H1 (cell line): ENCODE data around the gene SPATA13. TPM values are rescaled to one million over a fixed set of nuclear protein-coding genes. Genes with fewer than 3 reads are reported as not detected.
A peak's percentile ranks its signal among the peaks of the same experiment; 100 is the strongest.

Experiments
- CTCF ChIA-PET: fragments of 300-600 bp; sonication (Branson Sonifier 250); formaldehyde crosslinking; loops from one replicate; lab custom pipeline; 2021; ENCODE audit not compliant: partially characterized antibody; lab: Charles Lee
- POLR2A ChIA-PET: fragments of 300-600 bp; sonication (Branson Sonifier 250); formaldehyde crosslinking; loops from one replicate; lab custom pipeline; 2021; ENCODE audit warnings: inconsistent platforms; ENCODE audit not compliant: partially characterized antibody; lab: Charles Lee
- DNase-seq, 2 experiments: peaks; one replicate each; pipeline versions ENCODE4 v3.0.0 to v3.0.0-alpha.2; 2010 to 2022; ENCODE audit warnings: low spot score in 2 of 2, low read depth in 1 of 2, mixed read lengths in 1 of 2
- FAIRE-seq: peaks from 2 replicates; lab custom pipeline; 2011; peaks lifted over from hg19 to GRCh38; lab: Jason Lieb, UNC
- H2AFZ ChIP-seq: 2 replicates; pipeline ENCODE4 v1.8.1; 2012; ENCODE audit warnings: low read length, inconsistent platforms
- H2AK5ac ChIP-seq: 2 replicates; pipeline ENCODE4 v1.6.1; 2013; ENCODE audit warnings: low read depth, low read length
- H2BK120ac ChIP-seq: replicated peaks from 2 replicates; pipeline ENCODE3; 2013; ENCODE audit warnings: low read depth, low read length, inconsistent platforms
- H2BK12ac ChIP-seq: 2 replicates; pipeline ENCODE4 v1.6.1; 2013; ENCODE audit warnings: low read depth, low read length
- H2BK15ac ChIP-seq: 2 replicates; pipeline ENCODE4 v1.6.1; 2013; ENCODE audit warnings: low read length
- H2BK20ac ChIP-seq: 2 replicates; pipeline ENCODE4 v1.6.1; 2013; ENCODE audit warnings: low read length
- H2BK5ac ChIP-seq: 2 replicates; pipeline ENCODE4 v1.6.1; 2013; ENCODE audit warnings: low read depth, low read length
- H3K14ac ChIP-seq: 2 replicates; pipeline ENCODE4 v1.6.1; 2013; ENCODE audit warnings: inconsistent platforms; ENCODE audit not compliant: insufficient read length
- H3K18ac ChIP-seq: 2 replicates; pipeline ENCODE4 v1.6.1; 2013; ENCODE audit warnings: low read length; ENCODE audit errors: extremely low read depth
- H3K23ac ChIP-seq: 2 replicates; pipeline ENCODE4 v1.6.1; 2013; ENCODE audit warnings: inconsistent platforms; ENCODE audit not compliant: insufficient read length
- H3K23me2 ChIP-seq: 2 replicates; pipeline ENCODE4 v1.6.1; 2013; ENCODE audit warnings: low read depth, low read length
- H3K27ac ChIP-seq: 2 replicates; pipeline ENCODE4 v1.6.1; 2011; ENCODE audit warnings: low read depth, low read length, inconsistent platforms
- H3K27me3 ChIP-seq, 4 experiments: replicated peaks in 1 of 4; 1 replicate in 1 of 4; 2 replicates in 3 of 4; pipeline versions ENCODE4 v1.6.1 to v1.8.1; 2011 to 2013; ENCODE audit warnings: low read length in 3 of 4, mild to moderate bottlenecking in 3 of 4, inconsistent platforms in 2 of 4, mixed read lengths in 2 of 4, moderate library complexity in 1 of 4; ENCODE audit not compliant: control insufficient read depth in 3 of 4, insufficient read depth in 3 of 4; ENCODE audit errors: extremely low read depth in 1 of 4
- H3K36me3 ChIP-seq, 4 experiments: 2 replicates each; pipeline versions ENCODE4 v1.6.1 to v1.8.1; 2011 to 2013; ENCODE audit warnings: mild to moderate bottlenecking in 4 of 4, low read length in 3 of 4, moderate library complexity in 2 of 4, control low read depth in 1 of 4, inconsistent platforms in 1 of 4; ENCODE audit not compliant: insufficient read depth in 4 of 4, control insufficient read depth in 2 of 4
- H3K4ac ChIP-seq: replicated peaks from 2 replicates; pipeline ENCODE3; 2013; ENCODE audit warnings: low read length, low read depth, mixed read lengths, inconsistent platforms; ENCODE audit not compliant: insufficient read length
- H3K4me1 ChIP-seq, 4 experiments: replicated peaks in 1 of 4; 1 replicate in 1 of 4; 2 replicates in 3 of 4; pipeline versions ENCODE4 v1.6.1 to v1.8.1; 2011 to 2013; ENCODE audit warnings: low read length in 3 of 4, inconsistent platforms in 2 of 4, mixed read lengths in 1 of 4; ENCODE audit not compliant: insufficient read depth in 4 of 4, control insufficient read depth in 3 of 4
- H3K4me2 ChIP-seq, 2 experiments: 2 replicates each; pipeline versions ENCODE4 v1.6.1 to v1.8.1; 2011 to 2013; ENCODE audit warnings: low read depth in 2 of 2, low read length in 2 of 2, control low read depth in 1 of 2, inconsistent platforms in 1 of 2, mild to moderate bottlenecking in 1 of 2; ENCODE audit not compliant: insufficient read depth in 1 of 2
- H3K4me3 ChIP-seq, 4 experiments: fragments of 200-600, 300-600 bp in 1 of 4; sonication (generic), shearing (Covaris generic), sonication (Bioruptor Twin) in 1 of 4; 2 replicates each; pipeline versions ENCODE4 v1.5.1 to v1.8.1; 2011 to 2016; ENCODE audit warnings: low read length in 4 of 4, low read depth in 3 of 4, control low read depth in 2 of 4, inconsistent platforms in 2 of 4, mild to moderate bottlenecking in 2 of 4, mixed read lengths in 1 of 4, moderate library complexity in 1 of 4; ENCODE audit not compliant: insufficient read depth in 2 of 4; ENCODE audit errors: extremely low read depth in 1 of 4
- H3K56ac ChIP-seq: replicated peaks from 2 replicates; pipeline ENCODE3; 2013; ENCODE audit warnings: low read depth, mild to moderate bottlenecking, mixed read lengths, low read length, inconsistent platforms; ENCODE audit not compliant: insufficient read length
- H3K79me1 ChIP-seq: 2 replicates; pipeline ENCODE4 v1.6.1; 2013; ENCODE audit warnings: low read depth, low read length, control low read depth
- H3K79me2 ChIP-seq, 2 experiments: 2 replicates each; pipeline versions ENCODE4 v1.6.1 to v1.8.1; 2012 to 2013; ENCODE audit warnings: low read length in 2 of 2, mild to moderate bottlenecking in 2 of 2, inconsistent platforms in 1 of 2; ENCODE audit not compliant: insufficient read depth in 2 of 2, control insufficient read depth in 1 of 2
- H3K9ac ChIP-seq, 4 experiments: replicated peaks in 1 of 4; 1 replicate in 1 of 4; 2 replicates in 3 of 4; pipeline versions ENCODE4 v1.6.1 to v1.8.1; 2011 to 2013; ENCODE audit warnings: low read depth in 3 of 4, low read length in 3 of 4, control low read depth in 2 of 4, mild to moderate bottlenecking in 2 of 4, moderate library complexity in 2 of 4, inconsistent platforms in 1 of 4; ENCODE audit errors: extremely low read depth in 1 of 4
- H3K9me3 ChIP-seq, 2 experiments: 2 replicates each; pipeline versions ENCODE4 v1.6.1 to v1.8.1; 2012 to 2013; ENCODE audit warnings: mild to moderate bottlenecking in 2 of 2, moderate library complexity in 2 of 2, control low read depth in 1 of 2, inconsistent platforms in 1 of 2, low read depth in 1 of 2, low read length in 1 of 2, mixed read lengths in 1 of 2; ENCODE audit not compliant: insufficient read depth in 2 of 2
- H4K20me1 ChIP-seq, 2 experiments: replicated peaks in 1 of 2; 2 replicates each; pipeline versions ENCODE3 to v1.8.1; 2011 to 2013; ENCODE audit warnings: inconsistent platforms in 2 of 2, low read length in 2 of 2, mild to moderate bottlenecking in 1 of 2; ENCODE audit not compliant: insufficient read depth in 2 of 2, control insufficient read depth in 1 of 2
- H4K5ac ChIP-seq: 2 replicates; pipeline ENCODE4 v1.6.1; 2013; ENCODE audit warnings: low read length, low read depth, mixed read lengths, inconsistent platforms; ENCODE audit not compliant: insufficient read length
- H4K8ac ChIP-seq: 2 replicates; pipeline ENCODE4 v1.8.0; 2013; ENCODE audit warnings: mild to moderate bottlenecking, moderate library complexity, low read length, inconsistent platforms; ENCODE audit not compliant: insufficient read depth; ENCODE audit errors: extremely low read depth
- H4K91ac ChIP-seq: replicated peaks from 2 replicates; pipeline ENCODE3; 2013; ENCODE audit warnings: low read length, mixed read lengths, inconsistent platforms; ENCODE audit not compliant: insufficient read length
- FOSL1 ChIP-seq: IDR thresholded peaks from 2 replicates; pipeline ENCODE4 v1.6.1; 2011; ENCODE audit warnings: mild to moderate bottlenecking, low read depth, low read length, moderate library complexity; ENCODE audit not compliant: insufficient read depth
- KDM1A ChIP-seq: fragments of 200-600, 300-600 bp; sonication (generic); IDR thresholded peaks from 2 replicates; pipeline ENCODE4 v1.7.1; 2016; ENCODE audit warnings: mild to moderate bottlenecking, low read length, borderline replicate concordance
- RAD21 ChIP-seq, 2 experiments: IDR thresholded peaks in 1 of 2; conservative IDR thresholded peaks in 1 of 2; 2 replicates each; pipeline ENCODE4 v1.6.1; 2011; ENCODE audit warnings: low read depth in 2 of 2, low read length in 2 of 2, improper control_type of control experiment in 1 of 2, inconsistent platforms in 1 of 2, mild to moderate bottlenecking in 1 of 2, moderate library complexity in 1 of 2
- WGBS, 2 experiments: shearing (Covaris generic) in 1 of 2; methylation state at CpG; one replicate each; pipeline versions ENCODE4 v1.1.6 to v1.1.7; 2013 to 2015; ENCODE audit warnings: low lambda C conversion rate in 2 of 2, mixed read lengths in 2 of 2, inconsistent platforms in 1 of 2, low coverage in 1 of 2, missing lambda C conversion rate in 1 of 2; ENCODE audit not compliant: insufficient replicate concordance in 2 of 2, insufficient coverage in 1 of 2, insufficient read length in 1 of 2; ENCODE audit errors: extremely low coverage in 1 of 2, missing lambda C conversion rate in 1 of 2; 5-methylcytosine and 5-hydroxymethylcytosine counted together
- polyA plus RNA-seq, 7 experiments: library from polyadenylated mRNA; depleted of rRNA in 3 of 7; stranded (reverse) in 5 of 7; unstranded in 2 of 7; fragments of >200 nt in 5 of 7; fragments of 200-250 nt in 2 of 7; gene quantifications; 1 replicate in 5 of 7; 2 replicates in 1 of 7; 4 replicates in 1 of 7; pipeline versions ENCODE4 v1.2.1 to v1.2.3, GENCODE V29; 2011 to 2013; ENCODE audit warnings: missing spikeins in 2 of 7, mixed read lengths in 2 of 7
- total RNA-seq: library from RNA; stranded (reverse); fragmentation: NEBNext Ultra II Directional; extraction: Animal tissue kit (Norgen Biotek cat#: 25700); gene quantifications from 2 replicates; pipeline ENCODE4 v1.2.1, GENCODE V29; 2021

SPATA13 gene
- total and polyA plus RNA-seq, 2 of the 8 experiments (the other 6 are each of a cell fraction or from before 2014, with no cell fraction given) = 12.6 to 30.9 TPM

DNA sequence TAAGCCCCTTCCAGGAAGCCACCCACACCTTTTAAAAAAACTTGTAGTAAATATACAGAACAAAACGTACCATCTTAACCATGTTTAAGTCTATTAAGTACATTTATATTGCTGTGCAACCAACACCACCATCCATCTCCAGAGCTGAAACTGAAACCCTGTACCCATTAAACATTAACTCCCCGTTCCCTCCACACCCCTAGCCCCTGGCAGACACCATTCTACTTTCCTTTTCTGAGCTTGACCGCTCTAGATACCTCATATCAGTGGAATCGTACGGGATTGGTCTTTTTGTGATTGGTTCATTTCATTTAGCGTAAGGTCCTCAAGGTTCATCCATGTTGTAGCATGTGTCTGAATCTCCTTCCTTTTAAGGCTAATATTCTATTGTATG, 13.0 kb upstream of the SPATA13 start:
- DNase-seq (no peak), FAIRE-seq (no peak)
- no peak overlapping the region; the same call in 1 of the 2 replicates for H2BK20ac ChIP-seq
- H3K4me1 ChIP-seq = peaks cover 0 to 7% (median 4%) of the 10 kb centered on the region in 4 experiments; a peak in 6 of 7 replicates
- H3K27ac ChIP-seq = no peak overlapping the region
- no peaks in the 10 kb centered on the region for H4K20me1 ChIP-seq
- H2BK5ac ChIP-seq = no peak overlapping the region
- 85% methylated on average over 6 of the region's 6 CpGs; no CpG with 5 or more reads in 1 of the 2 experiments for WGBS, 2 experiments
- no peak overlapping the region for H3K4me3 ChIP-seq
- H4K8ac ChIP-seq = no peak overlapping the region
- H2BK12ac ChIP-seq = 0 out of 2 replicates have a peak overlapping the region, but pooled peaks have one; percentile 19
- no peaks in the 10 kb centered on the region for H3K79me1 ChIP-seq
- H3K9me3 ChIP-seq = no peaks in the 10 kb centered on the region
- no peak overlapping the region for H2AFZ ChIP-seq
- H2BK120ac ChIP-seq = no peak overlapping the region
- no peak overlapping the region for H3K23ac ChIP-seq
- H3K9ac ChIP-seq = no peak overlapping the region
- H3K4ac ChIP-seq = no peak overlapping the region
- ChIA-PET CTCF (no interaction called here), POLR2A (no interaction called here)
- no peak overlapping the region for H3K4me2 ChIP-seq
- H3K27me3 ChIP-seq = no peaks in the 10 kb centered on the region; a peak in 1 of 7 replicates
- no peak overlapping the region for H4K5ac ChIP-seq
- H4K91ac ChIP-seq = no peak overlapping the region
- no peak overlapping the region for H3K14ac ChIP-seq
- no peak overlapping the region for H2AK5ac ChIP-seq
- no peak for TF ChIP-seq RAD21 (IDR thresholded peaks at IDR 0.05 in 1 of 2, conservative IDR thresholded peaks at IDR 0.05 in 1 of 2; ENCODE audit: low read depth in 2 of 2, low read length in 2 of 2)
- no peak for TF ChIP-seq KDM1A
- no peak for TF ChIP-seq FOSL1
- H3K56ac ChIP-seq = no peak overlapping the region
- H3K23me2 ChIP-seq = no peaks in the 10 kb centered on the region
- no peaks in the 10 kb centered on the region for H3K79me2 ChIP-seq
- H3K18ac ChIP-seq = no peak overlapping the region
- H2BK15ac ChIP-seq = no peak overlapping the region
- no peaks in the 10 kb centered on the region for H3K36me3 ChIP-seq
